Keratinocyte (primary cell): Measurements from ENCODE around the gene SLC36A3.
"Not testable (repeated sequence)": the region's sequence is repeated elsewhere in the genome, so short reads cannot be mapped to it uniquely, and the experiment has no call there.

ENCODE experiments used
- EZH2 ChIP-seq: IDR thresholded peaks from one replicate; pipeline ENCODE4 v1.6.1; 2012; ENCODE audit warnings: inconsistent platforms, mild to moderate bottlenecking, low read length, moderate library complexity
- TF ChIP-seq, protein P1 (sequence below), 3 experiments: IDR thresholded peaks in 1 of 3; conservative IDR thresholded peaks in 1 of 3; optimal IDR thresholded peaks in 1 of 3; 2 replicates in 2 of 3; 3 replicates in 1 of 3; pipeline versions ENCODE3 to v1.5.1; 2011; ENCODE audit warnings: low read length in 3 of 3, mild to moderate bottlenecking in 3 of 3, moderate library complexity in 2 of 3, control low read depth in 1 of 3, inconsistent platforms in 1 of 3; ENCODE audit not compliant: insufficient read depth in 2 of 3; ENCODE audit errors: extremely low read depth in 1 of 3

DNA sequence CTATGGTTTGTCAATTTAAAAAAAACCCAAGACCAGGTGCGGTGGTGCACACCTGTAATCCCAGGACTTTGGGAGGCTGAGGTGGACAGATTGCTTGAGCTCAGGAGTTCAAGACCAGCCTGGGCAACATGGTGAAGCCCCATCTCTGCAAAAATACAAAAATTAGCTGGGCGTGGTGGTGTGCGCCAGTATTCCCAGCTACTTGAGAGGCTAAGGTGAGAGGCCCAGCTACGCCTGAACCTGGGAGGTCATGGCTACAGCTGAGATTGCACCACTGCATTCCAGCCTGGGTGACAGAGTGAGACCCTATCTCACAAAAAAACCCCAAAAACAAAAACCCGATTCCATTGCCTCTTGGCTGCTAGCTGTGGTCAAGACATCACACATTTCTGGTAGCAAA lies 48.6 kb downstream of the SLC36A3 start:
- TF ChIP-seq, protein P1, sequence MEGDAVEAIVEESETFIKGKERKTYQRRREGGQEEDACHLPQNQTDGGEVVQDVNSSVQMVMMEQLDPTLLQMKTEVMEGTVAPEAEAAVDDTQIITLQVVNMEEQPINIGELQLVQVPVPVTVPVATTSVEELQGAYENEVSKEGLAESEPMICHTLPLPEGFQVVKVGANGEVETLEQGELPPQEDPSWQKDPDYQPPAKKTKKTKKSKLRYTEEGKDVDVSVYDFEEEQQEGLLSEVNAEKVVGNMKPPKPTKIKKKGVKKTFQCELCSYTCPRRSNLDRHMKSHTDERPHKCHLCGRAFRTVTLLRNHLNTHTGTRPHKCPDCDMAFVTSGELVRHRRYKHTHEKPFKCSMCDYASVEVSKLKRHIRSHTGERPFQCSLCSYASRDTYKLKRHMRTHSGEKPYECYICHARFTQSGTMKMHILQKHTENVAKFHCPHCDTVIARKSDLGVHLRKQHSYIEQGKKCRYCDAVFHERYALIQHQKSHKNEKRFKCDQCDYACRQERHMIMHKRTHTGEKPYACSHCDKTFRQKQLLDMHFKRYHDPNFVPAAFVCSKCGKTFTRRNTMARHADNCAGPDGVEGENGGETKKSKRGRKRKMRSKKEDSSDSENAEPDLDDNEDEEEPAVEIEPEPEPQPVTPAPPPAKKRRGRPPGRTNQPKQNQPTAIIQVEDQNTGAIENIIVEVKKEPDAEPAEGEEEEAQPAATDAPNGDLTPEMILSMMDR (optimal IDR thresholded peaks at IDR 0.05 in 1 of 3, IDR thresholded peaks at IDR 0.05 in 1 of 3, conservative IDR thresholded peaks at IDR 0.05 in 1 of 3; ENCODE audit: extremely low read depth in 1 of 3, insufficient read depth in 2 of 3, low read length in 3 of 3), result not testable (repeated sequence)
- not testable (repeated sequence) for TF ChIP-seq EZH2
